HCT116 (cell line): Measurements from ENCODE around the gene MED13L. TPM values are rescaled to one million over a fixed set of nuclear protein-coding genes. Genes with fewer than 3 reads are reported as not detected.

ENCODE experiments used
- ATAC-seq: fragments of 200-7000 bp; cut with Tn5 transposase; 2 replicates; pipeline ENCODE4 v1.9.1; 2020; ENCODE audit warnings: mild to moderate bottlenecking, moderate library complexity
- BruUV-seq: library from RNA; stranded (reverse); fragments of 400-500 nt; replicated peaks from 2 replicates; lab custom pipeline; 2021; lab: Mats Ljungman, UMichigan
- CTCF ChIA-PET: fragments of 300-600 bp; sonication (Branson Sonifier 250); formaldehyde crosslinking; loops from one replicate; lab custom pipeline; 2021; ENCODE audit warnings: antibody characterized with exemption; lab: Charles Lee
- POLR2A ChIA-PET: fragments of 300-600, 350-600 bp; sonication (Branson Sonifier 250); formaldehyde crosslinking; loops from one replicate; lab custom pipeline; 2021; ENCODE audit warnings: antibody characterized with exemption; lab: Charles Lee
- RAD21 ChIA-PET, 2 experiments: fragments of 300-600 bp; sonication (Branson Sonifier 250); formaldehyde crosslinking; loops; one replicate each; lab custom pipeline; 2023; ENCODE audit warnings: low total read pairs in 2 of 2; ENCODE audit not compliant: uncharacterized antibody in 2 of 2, unreplicated experiment in 2 of 2, low non-redundant PET in 1 of 2; lab: Charles Lee
- DNase-seq: peaks from one replicate; pipeline ENCODE4 v3.0.0-alpha.2; 2010; ENCODE audit warnings: low read depth, low spot score
- H2AFZ ChIP-seq: fragments of 200-600 bp; shearing (Covaris generic), sonication (generic); 2 replicates; pipeline ENCODE4 v1.6.1; 2017; ENCODE audit warnings: low read depth, mixed run types, mixed read lengths, antibody characterized with exemption, low read length; ENCODE audit not compliant: poor library complexity, severe bottlenecking
- H3K27ac ChIP-seq: 2 replicates; pipeline ENCODE4 v1.5.1; 2012; ENCODE audit warnings: low read depth, low read length
- H3K27me3 ChIP-seq: fragments of 200-600 bp; sonication (generic); 2 replicates; pipeline ENCODE4 v1.6.1; 2016; ENCODE audit warnings: mixed run types, low read length, mixed read lengths; ENCODE audit not compliant: insufficient read depth
- H3K36me3 ChIP-seq, 2 experiments: fragments of 200-500 bp in 1 of 2; fragments of 200-600 bp in 1 of 2; sonication (Bioruptor generic) in 1 of 2; sonication (generic) in 1 of 2; 2 replicates each; pipeline versions ENCODE4 v1.5.1 to v1.6.1; 2014 to 2016; ENCODE audit warnings: low read length in 2 of 2, inconsistent platforms in 1 of 2, mixed read lengths in 1 of 2, mixed run types in 1 of 2; ENCODE audit not compliant: insufficient read depth in 2 of 2, control insufficient read depth in 1 of 2
- H3K4me1 ChIP-seq, 2 experiments: fragments of 200-600 bp in 1 of 2; sonication (generic) in 1 of 2; 2 replicates each; pipeline versions ENCODE4 v1.5.1 to v1.6.1; 2012 to 2017; ENCODE audit warnings: low read length in 2 of 2, inconsistent platforms in 1 of 2, mild to moderate bottlenecking in 1 of 2, mixed read lengths in 1 of 2, mixed run types in 1 of 2, moderate library complexity in 1 of 2; ENCODE audit not compliant: insufficient read depth in 2 of 2, control insufficient read depth in 1 of 2
- H3K4me2 ChIP-seq: fragments of 200-600 bp; sonication (generic); 2 replicates; pipeline ENCODE4 v1.6.1; 2017; ENCODE audit warnings: mixed run types, low read length, mixed read lengths
- H3K4me3 ChIP-seq, 2 experiments: fragments of 200-600 bp in 1 of 2; sonication (generic) in 1 of 2; replicated peaks in 1 of 2; 2 replicates each; pipeline ENCODE4 v1.5.1; 2011 to 2016; ENCODE audit warnings: low read length in 2 of 2, control low read depth in 1 of 2, low read depth in 1 of 2, mild to moderate bottlenecking in 1 of 2, mixed read lengths in 1 of 2, mixed run types in 1 of 2
- H3K79me2 ChIP-seq: fragments of 200-600 bp; sonication (generic); 2 replicates; pipeline ENCODE4 v1.6.1; 2017; ENCODE audit warnings: mild to moderate bottlenecking, mixed run types, low read length, moderate library complexity, mixed read lengths; ENCODE audit not compliant: insufficient read depth
- H3K9ac ChIP-seq: fragments of 200-600 bp; sonication (generic); 2 replicates; pipeline ENCODE4 v1.6.1; 2016; ENCODE audit warnings: low read length, mixed read lengths
- H3K9me2 ChIP-seq: fragments of 200-600 bp; sonication (generic), shearing (Covaris generic); 2 replicates; pipeline ENCODE4 v1.6.1; 2017; ENCODE audit warnings: mixed run types, mild to moderate bottlenecking, moderate library complexity; ENCODE audit not compliant: insufficient read depth
- H3K9me3 ChIP-seq, 2 experiments: fragments of 200-500 bp in 1 of 2; fragments of 200-600 bp in 1 of 2; sonication (Bioruptor generic) in 1 of 2; sonication (generic) in 1 of 2; 2 replicates each; pipeline ENCODE4 v1.6.1; 2014 to 2017; ENCODE audit warnings: low read length in 2 of 2, mixed read lengths in 2 of 2, inconsistent platforms in 1 of 2, low read depth in 1 of 2, mild to moderate bottlenecking in 1 of 2, mixed run types in 1 of 2, moderate library complexity in 1 of 2; ENCODE audit not compliant: control insufficient read depth in 1 of 2, insufficient read depth in 1 of 2
- H4K20me1 ChIP-seq: fragments of 200-600 bp; sonication (generic), shearing (Covaris generic); 2 replicates; pipeline ENCODE4 v1.6.1; 2017; ENCODE audit warnings: mixed run types, mild to moderate bottlenecking, moderate library complexity; ENCODE audit not compliant: insufficient read depth
- CBX3 ChIP-seq: IDR thresholded peaks from 2 replicates; pipeline ENCODE4 v1.6.1; 2012; ENCODE audit warnings: low read depth
- CEBPB ChIP-seq: IDR thresholded peaks from 2 replicates; pipeline ENCODE4 v1.6.1; 2012; ENCODE audit warnings: low read depth
- CTCF ChIP-seq, 3 experiments: fragments of 200-600 bp in 1 of 3; sonication (generic) in 1 of 3; IDR thresholded peaks in 2 of 3; conservative IDR thresholded peaks in 1 of 3; 2 replicates each; pipeline ENCODE4 v1.5.1; 2012 to 2017; ENCODE audit warnings: low read depth in 2 of 3, low read length in 2 of 3, antibody characterized with exemption in 1 of 3, borderline replicate concordance in 1 of 3, control low read depth in 1 of 3, mild to moderate bottlenecking in 1 of 3, mixed read lengths in 1 of 3, mixed run types in 1 of 3, moderate library complexity in 1 of 3; ENCODE audit not compliant: insufficient read depth in 1 of 3
- EGR1 ChIP-seq: IDR thresholded peaks from 2 replicates; pipeline ENCODE4 v1.6.1; 2012; ENCODE audit warnings: low read depth
- ELF1 ChIP-seq: IDR thresholded peaks from 2 replicates; pipeline ENCODE4 v1.6.1; 2012; ENCODE audit warnings: low read depth, borderline replicate concordance
- REST ChIP-seq: IDR thresholded peaks from 2 replicates; pipeline ENCODE4 v1.6.1; 2012; ENCODE audit warnings: low read depth
- TCF7L2 ChIP-seq: IDR thresholded peaks from 2 replicates; pipeline ENCODE4 v1.7.0; 2011; ENCODE audit warnings: borderline replicate concordance, inconsistent platforms; ENCODE audit not compliant: insufficient read depth, insufficient read length; ENCODE audit errors: extremely low read depth
- ZBTB33 ChIP-seq: IDR thresholded peaks from 2 replicates; pipeline ENCODE4 v1.6.1; 2011; ENCODE audit warnings: mild to moderate bottlenecking, low read length, moderate library complexity; ENCODE audit not compliant: insufficient replicate concordance; ENCODE audit errors: extremely low read depth
- intact Hi-C: fragments of 100-400 bp; cut with micrococcal nuclease; formaldehyde crosslinking; loops from 2 replicates; pipeline ENCODE4 v1.10.0; 2022
- total RNA-seq: library from RNA; stranded (reverse); gene quantifications from one replicate; pipeline ENCODE4 v1.2.1, GENCODE V29; 2021; ENCODE audit not compliant: unreplicated experiment

MED13L gene
- total RNA-seq, 1 experiment from 2014 or later = 176 TPM

GRCh38 chr12:115930336-115930735 lies 347.2 kb downstream of the MED13L start:
- Histone ChIP-seq H3K36me3 (no peaks in the 10 kb centered on the region), H3K9ac (no peak overlapping the region), H2AFZ (no peak overlapping the region), H3K27ac (no peak overlapping the region), H3K79me2 (no peaks in the 10 kb centered on the region), H3K9me3 (no peaks in the 10 kb centered on the region), H3K4me2 (no peak overlapping the region), H3K27me3 (no peaks in the 10 kb centered on the region), H4K20me1 (no peaks in the 10 kb centered on the region), H3K4me3 (no peak overlapping the region), H3K4me1 (no peaks in the 10 kb centered on the region), H3K9me2 (no peaks in the 10 kb centered on the region)
- ATAC-seq (no peak), DNase-seq (no peak)
- TF ChIP-seq REST (no peak), EGR1 (no peak), TCF7L2 (no peak), ZBTB33 (no peak), CTCF (IDR thresholded peaks at IDR 0.05 in 2 of 3, conservative IDR thresholded peaks at IDR 0.05 in 1 of 3; ENCODE audit: borderline replicate concordance in 1 of 3, insufficient read depth in 1 of 3, low read depth in 2 of 3, low read length in 2 of 3) (no peak), CEBPB (no peak), ELF1 (no peak), CBX3 (no peak)
- ChIA-PET CTCF (no interaction called here), RAD21 (no interaction called here), POLR2A (no interaction called here)
- intact Hi-C loops = no loop called here
- no TSS peak for BruUV-seq
